PC-3 (cell line): Measurements from ENCODE around the gene BCAT1. TPM values are rescaled to one million over a fixed set of nuclear protein-coding genes. Genes with fewer than 3 reads are reported as not detected.
"Not testable (repeated sequence)": the region's sequence is repeated elsewhere in the genome, so short reads cannot be mapped to it uniquely, and the experiment has no call there.

Source experiments
- ATAC-seq: fragments of 200-7000 bp; cut with Tn5 transposase; 2 replicates; pipeline ENCODE4 v1.9.1; 2020; ENCODE audit warnings: mild to moderate bottlenecking, moderate library complexity
- BruUV-seq: library from RNA; stranded (reverse); fragments of 400-500 nt; replicated peaks from 2 replicates; lab custom pipeline; 2021; lab: Mats Ljungman, UMichigan
- CTCF ChIA-PET: fragments of 300-600 bp; sonication (Branson Sonifier 250); formaldehyde crosslinking; loops from one replicate; lab custom pipeline; 2022; ENCODE audit warnings: antibody characterized with exemption; lab: Charles Lee
- POLR2A ChIA-PET: fragments of 300-600 bp; sonication (Branson Sonifier 250); formaldehyde crosslinking; loops from one replicate; lab custom pipeline; 2022; ENCODE audit warnings: antibody characterized with exemption; ENCODE audit not compliant: unreplicated experiment; lab: Charles Lee
- DNase-seq: peaks from one replicate; pipeline ENCODE4 v3.0.0-alpha.2; 2015
- H2AFZ ChIP-seq: fragments of 300-600 bp; sonication (generic); 2 replicates; pipeline ENCODE4 v1.6.0; 2016; ENCODE audit warnings: antibody characterized with exemption, low read length
- H3F3A ChIP-seq: fragments of 300-600 bp; sonication (generic); one replicate; pipeline ENCODE4 v1.6.0; 2017; ENCODE audit warnings: antibody characterized with exemption, low read length, control low read depth, mild to moderate bottlenecking; ENCODE audit not compliant: unreplicated experiment
- H3K27ac ChIP-seq: fragments of 300-600 bp; sonication (generic); 2 replicates; pipeline ENCODE4 v1.5.1; 2016; ENCODE audit warnings: mild to moderate bottlenecking, low read length
- H3K27me3 ChIP-seq: fragments of 300-600 bp; sonication (generic); 2 replicates; pipeline ENCODE4 v1.6.1; 2016; ENCODE audit warnings: low read length, mixed read lengths
- H3K36me3 ChIP-seq: fragments of 300-600 bp; sonication (generic); 2 replicates; pipeline ENCODE4 v1.6.1; 2016; ENCODE audit warnings: low read depth, mixed run types, low read length, mixed read lengths
- H3K4me1 ChIP-seq: fragments of 300-600 bp; sonication (generic); 2 replicates; pipeline ENCODE4 v1.5.1; 2016; ENCODE audit warnings: low read length; ENCODE audit not compliant: insufficient read depth
- H3K4me2 ChIP-seq: fragments of 300-600 bp; sonication (generic); 2 replicates; pipeline ENCODE4 v1.6.0; 2016; ENCODE audit warnings: low read length
- H3K4me3 ChIP-seq: fragments of 300-600 bp; sonication (generic); 2 replicates; pipeline ENCODE4 v1.5.1; 2016; ENCODE audit warnings: mild to moderate bottlenecking, low read length, mixed read lengths
- H3K79me2 ChIP-seq: fragments of 300-600 bp; sonication (generic); 2 replicates; pipeline ENCODE4 v1.6.1; 2017; ENCODE audit warnings: low read length, mixed read lengths
- H3K9ac ChIP-seq: fragments of 300-600 bp; sonication (generic); 2 replicates; pipeline ENCODE4 v1.6.0; 2016; ENCODE audit warnings: mild to moderate bottlenecking, low read length
- H3K9me2 ChIP-seq: fragments of 300-600 bp; sonication (generic); replicated peaks from 2 replicates; pipeline ENCODE4 v1.6.1; 2016; ENCODE audit warnings: mixed run types, low read length, mixed read lengths
- H3K9me3 ChIP-seq: fragments of 300-600 bp; sonication (generic); 2 replicates; pipeline ENCODE4 v1.6.1; 2016; ENCODE audit warnings: low read length, mixed read lengths
- H4K20me1 ChIP-seq: fragments of 300-600 bp; sonication (generic); 2 replicates; pipeline ENCODE4 v1.6.1; 2016; ENCODE audit warnings: low read length, mixed read lengths
- EZH2 ChIP-seq: fragments of 300-600 bp; sonication (generic); IDR thresholded peaks from one replicate; pipeline ENCODE4 v1.6.1; 2017; ENCODE audit warnings: antibody characterized with exemption, mild to moderate bottlenecking, low read length; ENCODE audit not compliant: unreplicated experiment
- EZH2phosphoT487 ChIP-seq: fragments of 300-600 bp; sonication (generic); IDR thresholded peaks from 2 replicates; pipeline ENCODE4 v1.6.1; 2018; ENCODE audit warnings: mild to moderate bottlenecking, antibody characterized with exemption, low read length, borderline replicate concordance
- intact Hi-C: fragments of 100-400 bp; cut with micrococcal nuclease; formaldehyde crosslinking; loops from 2 replicates; pipeline ENCODE4 v1.9.0; 2023
- total RNA-seq: library from RNA; depleted of rRNA; stranded (reverse); fragments of >200 nt; gene quantifications from 2 replicates; pipeline ENCODE4 v1.2.3, GENCODE V29; 2014
- TF ChIP-seq, protein P1 (sequence below): fragments of 300-600 bp; sonication (generic); conservative IDR thresholded peaks from 2 replicates; pipeline ENCODE4 v1.5.1; 2017; ENCODE audit warnings: antibody characterized with exemption, low read depth, mild to moderate bottlenecking, low read length

BCAT1 gene
- total RNA-seq, 1 experiment from 2014 or later = not detected

GRCh38 chr12:24931666-24932405, 17.1 kb downstream of the BCAT1 start:
- no peaks in the 10 kb centered on the region for H3F3A ChIP-seq
- ATAC-seq (no peak), DNase-seq (no peak)
- no peak overlapping the region for H3K27ac ChIP-seq
- no peaks in the 10 kb centered on the region for H4K20me1 ChIP-seq
- no peaks in the 10 kb centered on the region for H3K27me3 ChIP-seq
- ChIA-PET POLR2A (no interaction called here), CTCF (no interaction called here)
- H3K9me3 ChIP-seq = no peaks in the 10 kb centered on the region
- H3K4me3 ChIP-seq = no peak overlapping the region
- H3K4me1 ChIP-seq = no peaks in the 10 kb centered on the region
- no TSS peak for BruUV-seq
- TF ChIP-seq EZH2phosphoT487 (no peak), EZH2 (no peak)
- TF ChIP-seq, protein P1, sequence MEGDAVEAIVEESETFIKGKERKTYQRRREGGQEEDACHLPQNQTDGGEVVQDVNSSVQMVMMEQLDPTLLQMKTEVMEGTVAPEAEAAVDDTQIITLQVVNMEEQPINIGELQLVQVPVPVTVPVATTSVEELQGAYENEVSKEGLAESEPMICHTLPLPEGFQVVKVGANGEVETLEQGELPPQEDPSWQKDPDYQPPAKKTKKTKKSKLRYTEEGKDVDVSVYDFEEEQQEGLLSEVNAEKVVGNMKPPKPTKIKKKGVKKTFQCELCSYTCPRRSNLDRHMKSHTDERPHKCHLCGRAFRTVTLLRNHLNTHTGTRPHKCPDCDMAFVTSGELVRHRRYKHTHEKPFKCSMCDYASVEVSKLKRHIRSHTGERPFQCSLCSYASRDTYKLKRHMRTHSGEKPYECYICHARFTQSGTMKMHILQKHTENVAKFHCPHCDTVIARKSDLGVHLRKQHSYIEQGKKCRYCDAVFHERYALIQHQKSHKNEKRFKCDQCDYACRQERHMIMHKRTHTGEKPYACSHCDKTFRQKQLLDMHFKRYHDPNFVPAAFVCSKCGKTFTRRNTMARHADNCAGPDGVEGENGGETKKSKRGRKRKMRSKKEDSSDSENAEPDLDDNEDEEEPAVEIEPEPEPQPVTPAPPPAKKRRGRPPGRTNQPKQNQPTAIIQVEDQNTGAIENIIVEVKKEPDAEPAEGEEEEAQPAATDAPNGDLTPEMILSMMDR = no peak
- H3K9me2 ChIP-seq = no peaks in the 10 kb centered on the region
- no peaks in the 10 kb centered on the region for H3K79me2 ChIP-seq
- no peak overlapping the region for H3K4me2 ChIP-seq
- intact Hi-C loops = no loop called here
- H3K9ac ChIP-seq = no peak overlapping the region
- no peak overlapping the region for H2AFZ ChIP-seq
- H3K36me3 ChIP-seq = no peaks in the 10 kb centered on the region

- Histone ChIP-seq H3K9me3 (no peaks in the 10 kb centered on the region), H3K79me2 (no peaks in the 10 kb centered on the region), H2AFZ (no peak overlapping the region), H3K36me3 (no peaks in the 10 kb centered on the region), H3K9me2 (no peaks in the 10 kb centered on the region), H3K27ac (no peak overlapping the region), H3K27me3 (no peaks in the 10 kb centered on the region), H3K9ac (no peak overlapping the region), H3F3A (no peaks in the 10 kb centered on the region), H3K4me2 (no peak overlapping the region), H4K20me1 (no peaks in the 10 kb centered on the region), H3K4me3 (no peak overlapping the region), H3K4me1 (no peaks in the 10 kb centered on the region)
- ChIA-PET POLR2A (no interaction called here), CTCF (no interaction called here)
- DNase-seq (no peak), ATAC-seq (no peak)
- intact Hi-C loops = no loop called here
- BruUV-seq = no TSS peak
- TF ChIP-seq EZH2phosphoT487 (no peak), EZH2 (no peak)
- TF ChIP-seq, protein P1 = no peak
These were observed 18.9 kb downstream of the BCAT1 start for GRCh38 chr12:24929953-24930352.

- H3K9me3 ChIP-seq, POLR2A ChIA-PET, H4K20me1 ChIP-seq, H3K27me3 ChIP-seq, intact Hi-C loops, H3K79me2 ChIP-seq, H3K4me2 ChIP-seq, H3K9ac ChIP-seq, ATAC-seq, H3F3A ChIP-seq, H3K27ac ChIP-seq, CTCF ChIA-PET, DNase-seq, H3K4me1 ChIP-seq, H3K36me3 ChIP-seq, BruUV-seq, H2AFZ ChIP-seq, H3K4me3 ChIP-seq, H3K9me2 ChIP-seq: not testable (repeated sequence)
These were observed 20.2 kb downstream of the BCAT1 start for GRCh38 chr12:24928533-24929306.
